Bronchial epithelial cell (primary cell): ENCODE results near the gene PBX1. TPM values are rescaled to one million over a fixed set of nuclear protein-coding genes. Genes with fewer than 3 reads are reported as not detected.
A peak's percentile ranks its signal among the peaks of the same experiment; 100 is the strongest.

Experiments
- DNase-seq: peaks from one replicate; pipeline ENCODE4 v3.0.0-alpha.2; 2010; ENCODE audit warnings: low read depth
- FAIRE-seq: peaks from 2 replicates; lab custom pipeline; 2011; peaks lifted over from hg19 to GRCh38; lab: Jason Lieb, UNC
- H3K27me3 ChIP-seq: 2 replicates; pipeline ENCODE4 v1.5.1; 2011; ENCODE audit warnings: low read length; ENCODE audit not compliant: control insufficient read depth, insufficient read depth
- H3K36me3 ChIP-seq: 2 replicates; pipeline ENCODE4 v1.5.1; 2011; ENCODE audit warnings: low read length; ENCODE audit not compliant: control insufficient read depth, insufficient read depth
- H3K4me3 ChIP-seq: 2 replicates; pipeline ENCODE4 v1.5.1; 2011; ENCODE audit warnings: mild to moderate bottlenecking, low read depth, low read length, control low read depth
- CTCF ChIP-seq: IDR thresholded peaks from 2 replicates; pipeline ENCODE4 v1.5.1; 2011; ENCODE audit warnings: mild to moderate bottlenecking, moderate library complexity, low read length, control low read depth, inconsistent platforms; ENCODE audit not compliant: insufficient read depth, severe bottlenecking
- total RNA-seq: library from RNA; depleted of rRNA; stranded (reverse); fragments of >200 nt; gene quantifications from 2 replicates; pipeline ENCODE4 v1.2.1, GENCODE V29; 2014

PBX1 gene
- total RNA-seq, 1 donor from 2014 or later: 3.2 TPM

- TF ChIP-seq CTCF: no peak
- no peak overlapping the region for H3K4me3 ChIP-seq
- H3K27me3 ChIP-seq: no peaks in the 10 kb centered on the region
- FAIRE-seq (no peak), DNase-seq (no peak)
- H3K36me3 ChIP-seq: no peaks in the 10 kb centered on the region
Observed at GRCh38 chr1:164834641-164835040, 275.7 kb downstream of the PBX1 start.

GRCh38 chr1:164836614-164837018 is 277.6 kb downstream of the PBX1 start:
- no peak overlapping the region for H3K4me3 ChIP-seq
- TF ChIP-seq CTCF: no peak
- H3K27me3 ChIP-seq: no peaks in the 10 kb centered on the region
- FAIRE-seq (no peak), DNase-seq (no peak)
- no peaks in the 10 kb centered on the region for H3K36me3 ChIP-seq

- DNase-seq: peak; percentile 85
Observed at GRCh38 chr1:164838786-164839185, 279.8 kb downstream of the PBX1 start.

GRCh38 chr1:164840936-164841335 is 282.0 kb downstream of the PBX1 start:
- no peak for FAIRE-seq
- no peaks in the 10 kb centered on the region for H3K36me3 ChIP-seq
- no peak for DNase-seq
- H3K4me3 ChIP-seq: no peak overlapping the region
- H3K27me3 ChIP-seq: no peaks in the 10 kb centered on the region
- no peak for TF ChIP-seq CTCF

More at GRCh38 chr1:164838786-164839185, 279.8 kb downstream of the PBX1 start:
- no peak overlapping the region for H3K4me3 ChIP-seq
- H3K36me3 ChIP-seq: no peaks in the 10 kb centered on the region
- no peaks in the 10 kb centered on the region for H3K27me3 ChIP-seq
- FAIRE-seq: no peak
- TF ChIP-seq CTCF: no peak

GRCh38 chr1:164841702-164842465 is 282.9 kb downstream of the PBX1 start:
- DNase-seq (no peak), FAIRE-seq (no peak)
- no peak overlapping the region for H3K4me3 ChIP-seq
- no peak for TF ChIP-seq CTCF
- H3K27me3 ChIP-seq: no peaks in the 10 kb centered on the region
- no peaks in the 10 kb centered on the region for H3K36me3 ChIP-seq

- no peak overlapping the region for H3K4me3 ChIP-seq
- FAIRE-seq: no peak
- DNase-seq: no peak
- no peaks in the 10 kb centered on the region for H3K27me3 ChIP-seq
- no peaks in the 10 kb centered on the region for H3K36me3 ChIP-seq
- no peak for TF ChIP-seq CTCF
Observed at GRCh38 chr1:164842870-164843269, 283.9 kb downstream of the PBX1 start.
